ENCODE measurements around the gene SLC9A9.

- no peak for TF ChIP-seq POLR2A (IDR thresholded peaks at IDR 0.05)
- TF ChIP-seq CTCF (IDR thresholded peaks at IDR 0.05) = no peak
- TF ChIP-seq EP300 (IDR thresholded peaks at IDR 0.05; ENCODE audit: low read depth) = no peak
Measured at GRCh38 chr3:143337387-143337786, 510.9 kb downstream of the SLC9A9 start.

All from transverse colon (tissue), 3 donors.